Osteoblast (primary cell): ENCODE data around the gene EHF. TPM values are rescaled to one million over a fixed set of nuclear protein-coding genes. Genes with fewer than 3 reads are reported as not detected.

Experiments used
- DNase-seq: peaks from one replicate; pipeline ENCODE4 v3.0.0; 2011; ENCODE audit warnings: low spot score, mixed read lengths; ENCODE audit not compliant: insufficient read length; ENCODE audit errors: missing footprints
- H2AFZ ChIP-seq: 2 replicates; pipeline ENCODE4 v1.6.0; 2011; ENCODE audit warnings: mild to moderate bottlenecking, low read length
- H3K27ac ChIP-seq: 2 replicates; pipeline ENCODE4 v1.5.1; 2011; ENCODE audit warnings: mild to moderate bottlenecking, low read depth, low read length, moderate library complexity
- H3K27me3 ChIP-seq: 2 replicates; pipeline ENCODE4 v1.6.0; 2012; ENCODE audit warnings: mild to moderate bottlenecking, control low read depth, inconsistent platforms, low read length, moderate library complexity; ENCODE audit not compliant: insufficient read depth
- H3K36me3 ChIP-seq: 2 replicates; pipeline ENCODE4 v1.5.1; 2011; ENCODE audit warnings: mild to moderate bottlenecking, low read length, control low read depth, moderate library complexity; ENCODE audit not compliant: insufficient read depth
- H3K4me1 ChIP-seq: 2 replicates; pipeline ENCODE4 v1.5.1; 2011; ENCODE audit warnings: mild to moderate bottlenecking, low read length, control low read depth, moderate library complexity; ENCODE audit not compliant: insufficient read depth
- H3K4me2 ChIP-seq: 2 replicates; pipeline ENCODE4 v1.6.0; 2011; ENCODE audit warnings: mild to moderate bottlenecking, low read length; ENCODE audit not compliant: insufficient read depth
- H3K4me3 ChIP-seq: fragments of 200-600 bp; sonication (generic); 3 replicates; pipeline ENCODE4 v1.5.1; 2012; ENCODE audit warnings: mild to moderate bottlenecking, low read length, inconsistent platforms; ENCODE audit not compliant: insufficient read depth
- H3K79me2 ChIP-seq: 2 replicates; pipeline ENCODE4 v1.6.0; 2012; ENCODE audit warnings: mild to moderate bottlenecking, low read length, control low read depth, inconsistent platforms; ENCODE audit not compliant: insufficient read depth
- H3K9me3 ChIP-seq: 2 replicates; pipeline ENCODE4 v1.5.1; 2011; ENCODE audit warnings: low read depth, low read length, control low read depth
- H4K20me1 ChIP-seq: 2 replicates; pipeline ENCODE4 v1.6.0; 2012; ENCODE audit warnings: mild to moderate bottlenecking, low read length, control low read depth; ENCODE audit not compliant: insufficient read depth
- CTCF ChIP-seq: IDR thresholded peaks from 2 replicates; pipeline ENCODE4 v1.5.1; 2011; ENCODE audit warnings: mild to moderate bottlenecking, low read depth, low read length, moderate library complexity; ENCODE audit errors: extremely low read depth
- total RNA-seq: library from RNA; depleted of rRNA; stranded (reverse); fragments of >200 nt; gene quantifications from 2 replicates; pipeline ENCODE4 v1.2.3, GENCODE V29; 2012

EHF gene
- total RNA-seq, 1 donor = not detected

- H4K20me1 ChIP-seq = no peaks in the 10 kb centered on the region
- TF ChIP-seq CTCF = no peak
- H3K27ac ChIP-seq = no peak overlapping the region
- DNase-seq = no peak
- H3K36me3 ChIP-seq = no peaks in the 10 kb centered on the region
- H3K4me1 ChIP-seq = no peaks in the 10 kb centered on the region
- no peak overlapping the region for H3K4me3 ChIP-seq
- peaks cover 2% of the 10 kb centered on the region for H3K9me3 ChIP-seq
- H3K4me2 ChIP-seq = no peak overlapping the region
- H2AFZ ChIP-seq = no peak overlapping the region
- H3K27me3 ChIP-seq = no peaks in the 10 kb centered on the region
- H3K79me2 ChIP-seq = no peaks in the 10 kb centered on the region
Observed at GRCh38 chr11:34706709-34707461, 86.0 kb downstream of the EHF start.

GRCh38 chr11:34707462-34707840 lies 86.6 kb downstream of the EHF start:
- no peak overlapping the region for H2AFZ ChIP-seq

More at GRCh38 chr11:34707462-34707840, 86.6 kb downstream of the EHF start:
- H3K27me3 ChIP-seq = no peaks in the 10 kb centered on the region
- H3K36me3 ChIP-seq = no peaks in the 10 kb centered on the region
- no peak overlapping the region for H3K27ac ChIP-seq
- H3K4me3 ChIP-seq = no peak overlapping the region
- DNase-seq = no peak
- TF ChIP-seq CTCF = no peak
- H4K20me1 ChIP-seq = no peaks in the 10 kb centered on the region
- H3K4me1 ChIP-seq = no peaks in the 10 kb centered on the region
- peaks cover 2% of the 10 kb centered on the region for H3K9me3 ChIP-seq
- H3K4me2 ChIP-seq = no peak overlapping the region
- no peaks in the 10 kb centered on the region for H3K79me2 ChIP-seq

Other genes starting within 250 kb of the EHF start
- gene CAT, start 182.2 kb upstream of the EHF start, total RNA-seq = 56.6 and 62.6 TPM in 2 replicates
- under 0.01 TPM in 1 of 2 replicates, not detected in the other for gene ELF5, start 107.3 kb upstream of the EHF start, total RNA-seq